Activated T-helper 2 cell treated with anti-CD3 and anti-CD28 coated beads, Interferon-gamma antibody, Interleukin-2, Interleukin-4, amounts not matched to agents 10 μg/mL and 5 μg/mL and 100 μg/mL, durations not matched to agents 14 hours and 24 hours and 36 hours (primary cell): ENCODE data around the gene S100A8. TPM values are rescaled to one million over a fixed set of nuclear protein-coding genes. Genes with fewer than 3 reads are reported as not detected.

Experiments
- DNase-seq: peaks from one replicate; pipeline ENCODE4 v3.0.0; 2021; ENCODE audit warnings: low spot score
- H3K27ac Mint-ChIP-seq: one replicate; pipeline ENCODE4 v1.8.0; 2021; ENCODE audit warnings: mixed read lengths
- H3K27me3 Mint-ChIP-seq: one replicate; pipeline ENCODE4 v1.8.0; 2021; ENCODE audit warnings: low read depth, mixed read lengths
- H3K36me3 Mint-ChIP-seq: one replicate; pipeline ENCODE4 v1.8.0; 2021; ENCODE audit warnings: low read depth, mixed read lengths
- H3K4me1 Mint-ChIP-seq: one replicate; pipeline ENCODE4 v1.8.0; 2021; ENCODE audit warnings: low read depth, mixed read lengths
- H3K4me3 Mint-ChIP-seq: one replicate; pipeline ENCODE4 v1.8.0; 2021; ENCODE audit warnings: low read depth, mild to moderate bottlenecking, moderate library complexity, mixed read lengths
- H3K9me3 Mint-ChIP-seq: one replicate; pipeline ENCODE4 v1.8.0; 2021; ENCODE audit warnings: mixed read lengths
- intact Hi-C: fragments of 100-400 bp; cut with micrococcal nuclease; formaldehyde crosslinking; loops from one replicate; pipeline ENCODE4 v1.15.1; 2023
- total RNA-seq: library from RNA; stranded (reverse); gene quantifications from 2 replicates; pipeline ENCODE4 v1.2.3, GENCODE V29; 2022

S100A8 gene
- total RNA-seq, 1 donor from 2014 or later = not detected

DNA sequence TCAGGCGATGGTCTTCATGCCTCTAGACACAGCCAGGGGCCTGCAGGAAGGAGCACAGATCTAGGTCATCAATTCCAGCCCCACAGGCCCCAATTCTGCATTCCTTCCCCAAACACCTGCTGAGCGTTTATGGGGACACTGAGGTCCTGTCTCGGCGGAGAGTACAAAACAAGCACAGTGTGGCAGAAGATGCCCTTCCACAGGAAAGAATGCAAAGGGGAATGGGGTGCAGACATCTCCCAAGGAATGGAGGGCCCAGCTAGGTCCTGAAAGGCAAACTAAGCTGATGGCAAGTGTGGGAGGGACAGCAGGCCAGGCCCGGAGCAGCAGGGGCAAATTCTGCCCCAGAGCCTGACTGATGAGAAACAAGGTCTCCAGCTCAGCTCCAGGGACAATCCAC lies 3.5 kb upstream of the S100A8 start:
- DNase-seq = no peak
- no peaks in the 10 kb centered on the region for H3K27me3 Mint-ChIP-seq
- no peak overlapping the region for H3K4me3 Mint-ChIP-seq
- no peaks in the 10 kb centered on the region for H3K36me3 Mint-ChIP-seq
- intact Hi-C loops = no loop called here
- no peak overlapping the region for H3K27ac Mint-ChIP-seq
- H3K4me1 Mint-ChIP-seq = no peaks in the 10 kb centered on the region
- no peaks in the 10 kb centered on the region for H3K9me3 Mint-ChIP-seq

DNA sequence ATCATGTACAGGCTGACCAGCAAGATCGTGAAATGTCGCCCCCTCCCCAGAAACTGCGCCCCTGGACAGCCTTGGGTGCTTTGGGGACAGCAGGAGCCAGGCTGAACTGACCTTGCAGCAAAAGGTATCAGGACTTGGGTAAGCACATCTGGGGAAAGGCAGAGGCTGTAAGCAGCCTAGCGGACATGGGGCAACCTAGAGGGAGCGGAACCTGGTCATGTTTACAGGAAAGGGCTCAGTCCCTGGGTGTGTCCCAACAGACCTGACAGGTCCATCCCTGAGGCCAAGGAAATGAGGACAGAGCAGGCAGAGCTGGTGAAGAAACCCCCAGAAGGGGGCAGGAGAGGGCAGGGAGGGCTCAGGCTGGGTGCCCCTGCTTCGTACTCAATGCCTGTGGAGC lies 3.1 kb upstream of the S100A8 start:
- DNase-seq = no peak
- Mint-ChIP-seq H3K36me3 (no peaks in the 10 kb centered on the region), H3K9me3 (no peaks in the 10 kb centered on the region), H3K4me1 (no peaks in the 10 kb centered on the region), H3K27ac (no peak overlapping the region), H3K4me3 (no peak overlapping the region), H3K27me3 (no peaks in the 10 kb centered on the region)
- intact Hi-C loops = no loop called here

DNA sequence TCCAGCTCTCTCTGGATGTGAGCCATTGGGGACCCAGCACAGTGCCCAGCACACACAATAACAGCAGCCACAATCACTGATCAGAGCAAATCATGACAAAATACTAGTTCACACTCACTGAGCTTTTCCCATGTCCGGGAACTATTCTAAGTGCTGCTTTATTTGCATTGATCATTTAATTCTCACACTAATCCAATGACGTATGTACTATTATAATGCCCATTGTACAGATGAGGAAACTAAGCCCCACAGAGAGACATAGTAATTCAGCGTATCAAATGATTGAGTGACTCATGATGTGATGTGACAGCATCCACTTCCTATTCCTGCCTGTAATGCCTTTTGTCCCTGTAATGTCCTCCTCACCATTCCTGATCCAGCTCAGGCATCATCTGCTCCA lies 1.9 kb upstream of the S100A8 start:
- no peaks in the 10 kb centered on the region for H3K9me3 Mint-ChIP-seq
- H3K36me3 Mint-ChIP-seq = no peaks in the 10 kb centered on the region
- no peaks in the 10 kb centered on the region for H3K4me1 Mint-ChIP-seq
- no peak for DNase-seq
- no peak overlapping the region for H3K27ac Mint-ChIP-seq
- intact Hi-C loops = no loop called here
- no peaks in the 10 kb centered on the region for H3K27me3 Mint-ChIP-seq
- no peak overlapping the region for H3K4me3 Mint-ChIP-seq

DNA sequence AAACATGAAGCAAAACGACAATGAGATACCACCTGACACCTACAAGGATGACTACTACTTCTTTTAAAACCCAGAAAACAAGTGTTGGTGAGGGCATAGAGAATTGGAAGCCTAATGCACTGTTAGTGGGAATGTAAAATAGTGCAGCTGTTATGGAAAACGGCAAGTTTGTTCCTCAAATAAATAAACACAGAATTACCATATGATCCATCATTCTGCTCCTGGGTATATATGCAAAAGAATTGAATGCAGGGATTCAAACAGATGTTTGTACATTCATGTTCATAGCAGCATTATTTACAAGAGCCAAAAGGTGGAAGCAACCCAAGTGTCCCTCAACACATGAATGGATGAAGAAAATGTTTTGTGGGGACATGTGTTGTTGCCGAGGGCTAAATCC lies 1.4 kb upstream of the S100A8 start:
- Mint-ChIP-seq H3K36me3 (no peaks in the 10 kb centered on the region), H3K4me3 (no peak overlapping the region), H3K4me1 (no peaks in the 10 kb centered on the region), H3K27ac (no peak overlapping the region), H3K27me3 (no peaks in the 10 kb centered on the region), H3K9me3 (no peaks in the 10 kb centered on the region)
- no peak for DNase-seq
- intact Hi-C loops = no loop called here

DNA sequence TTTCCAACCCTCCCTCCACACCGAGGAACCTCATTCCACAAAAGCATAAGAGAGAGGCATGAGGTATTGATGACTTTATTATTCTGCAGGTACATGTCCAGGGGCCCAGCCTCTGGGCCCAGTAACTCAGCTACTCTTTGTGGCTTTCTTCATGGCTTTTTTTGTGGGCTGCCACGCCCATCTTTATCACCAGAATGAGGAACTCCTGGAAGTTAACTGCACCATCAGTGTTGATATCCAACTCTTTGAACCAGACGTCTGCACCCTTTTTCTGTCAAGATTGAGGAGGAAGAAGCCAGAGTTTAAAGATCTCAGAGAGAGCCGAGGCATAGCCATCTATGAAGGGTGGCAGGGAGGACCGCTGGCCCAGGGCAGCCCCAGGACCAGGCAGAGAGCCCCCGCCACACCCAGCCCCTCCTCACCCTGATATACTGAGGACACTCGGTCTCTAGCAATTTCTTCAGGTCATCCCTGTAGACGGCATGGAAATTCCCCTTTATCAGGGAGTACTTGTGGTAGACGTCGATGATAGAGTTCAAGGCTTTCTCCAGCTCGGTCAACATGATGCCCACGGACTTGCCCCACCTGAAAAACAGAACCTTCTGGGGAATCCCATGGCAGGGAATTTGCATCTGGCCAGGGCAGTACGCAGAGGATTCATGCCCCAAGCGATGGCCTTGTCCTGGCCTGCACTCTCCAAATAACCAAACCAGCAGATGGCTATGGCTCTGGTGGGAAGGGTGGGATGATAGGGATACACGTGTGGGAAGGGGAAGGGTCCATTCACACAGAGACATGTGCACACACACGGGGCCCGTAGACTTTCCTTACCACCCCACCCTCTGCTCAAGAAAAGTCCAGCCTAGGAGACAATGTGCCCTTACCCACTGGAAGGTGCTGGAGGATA lies 647 bp downstream of the S100A8 start:
- DNase-seq = no peak
- intact Hi-C loops = no loop called here
- Mint-ChIP-seq H3K27ac (no peak overlapping the region), H3K4me3 (no peak overlapping the region), H3K27me3 (peaks cover 2% of the 10 kb centered on the region), H3K36me3 (no peaks in the 10 kb centered on the region), H3K4me1 (peaks cover 4% of the 10 kb centered on the region), H3K9me3 (no peaks in the 10 kb centered on the region)

DNA sequence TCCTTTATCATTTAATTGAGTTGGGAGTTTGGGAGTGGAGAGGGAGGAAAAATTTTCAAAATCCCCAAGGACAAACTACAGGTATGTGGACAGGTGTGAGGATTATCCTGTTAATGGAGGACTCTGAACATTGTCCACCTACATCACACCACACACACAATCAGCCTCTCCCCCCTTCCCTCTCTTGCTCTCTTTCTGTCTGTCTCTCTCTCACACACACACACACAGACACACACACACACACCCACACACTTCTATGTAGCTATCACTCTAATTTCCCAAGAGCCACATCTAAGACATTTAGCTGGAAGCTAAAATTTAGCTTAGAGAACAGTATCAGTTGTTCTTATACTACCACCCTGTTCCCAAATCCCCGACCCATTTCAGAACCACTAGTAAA lies 1.5 kb downstream of the S100A8 start:
- no peak for DNase-seq
- H3K9me3 Mint-ChIP-seq = no peaks in the 10 kb centered on the region

DNA sequence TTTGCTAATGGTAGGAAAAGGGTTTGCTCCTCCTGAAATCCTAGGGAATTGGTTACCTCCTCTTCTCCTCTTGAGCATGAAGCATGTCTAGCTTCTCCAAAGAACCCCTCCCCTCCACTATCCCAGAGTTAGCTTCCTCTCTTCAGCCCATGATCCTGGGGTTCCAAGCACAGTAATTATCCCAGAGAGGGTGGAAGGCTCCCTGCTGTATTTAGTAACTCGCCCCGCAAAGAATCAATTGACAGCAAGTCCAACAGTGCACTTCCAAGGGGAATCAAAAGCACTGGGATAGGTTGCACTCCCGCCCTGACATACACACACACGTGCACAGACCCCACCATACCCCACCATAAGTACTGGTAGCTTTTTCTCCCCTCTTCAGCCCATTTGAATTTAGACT lies 3.1 kb downstream of the S100A8 start:
- peaks cover 4% of the 10 kb centered on the region for H3K4me1 Mint-ChIP-seq
- peaks cover 7% of the 10 kb centered on the region for H3K27me3 Mint-ChIP-seq
- H3K27ac Mint-ChIP-seq = no peak overlapping the region
- no peak for DNase-seq
- no peaks in the 10 kb centered on the region for H3K36me3 Mint-ChIP-seq
- no peak overlapping the region for H3K4me3 Mint-ChIP-seq
- no peaks in the 10 kb centered on the region for H3K9me3 Mint-ChIP-seq
- intact Hi-C loops = no loop called here

More for the DNA sequence above, 1.5 kb downstream of the S100A8 start:
- Mint-ChIP-seq H3K27ac (no peak overlapping the region), H3K36me3 (no peaks in the 10 kb centered on the region), H3K27me3 (peaks cover 2% of the 10 kb centered on the region), H3K4me1 (peaks cover 4% of the 10 kb centered on the region), H3K4me3 (no peak overlapping the region)
- intact Hi-C loops = no loop called here

DNA sequence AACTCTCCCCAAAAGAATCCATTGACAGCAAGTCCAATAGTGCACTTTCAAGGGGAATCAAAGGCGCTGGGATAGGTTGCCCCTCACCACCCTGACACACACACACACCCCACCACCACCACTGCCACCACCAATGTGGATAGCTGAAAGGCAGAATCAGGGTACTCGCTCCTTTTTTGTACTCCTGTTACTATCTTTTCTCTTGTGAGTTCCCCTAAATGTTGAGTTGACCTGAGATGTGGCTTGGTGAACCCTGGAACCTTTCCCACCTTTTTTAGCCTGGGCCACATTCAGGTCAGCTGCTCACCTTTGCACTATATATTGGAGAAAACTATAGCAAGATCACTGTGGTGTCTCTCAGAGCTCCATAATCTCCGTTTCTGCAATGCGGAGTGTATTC lies 3.9 kb downstream of the S100A8 start:
- no peaks in the 10 kb centered on the region for H3K9me3 Mint-ChIP-seq
- peaks cover 9% of the 10 kb centered on the region for H3K27me3 Mint-ChIP-seq
- H3K36me3 Mint-ChIP-seq = no peaks in the 10 kb centered on the region
- peaks cover 4% of the 10 kb centered on the region for H3K4me1 Mint-ChIP-seq
- no peak overlapping the region for H3K27ac Mint-ChIP-seq
- intact Hi-C loops = no loop called here
- no peak overlapping the region for H3K4me3 Mint-ChIP-seq
- no peak for DNase-seq

DNA sequence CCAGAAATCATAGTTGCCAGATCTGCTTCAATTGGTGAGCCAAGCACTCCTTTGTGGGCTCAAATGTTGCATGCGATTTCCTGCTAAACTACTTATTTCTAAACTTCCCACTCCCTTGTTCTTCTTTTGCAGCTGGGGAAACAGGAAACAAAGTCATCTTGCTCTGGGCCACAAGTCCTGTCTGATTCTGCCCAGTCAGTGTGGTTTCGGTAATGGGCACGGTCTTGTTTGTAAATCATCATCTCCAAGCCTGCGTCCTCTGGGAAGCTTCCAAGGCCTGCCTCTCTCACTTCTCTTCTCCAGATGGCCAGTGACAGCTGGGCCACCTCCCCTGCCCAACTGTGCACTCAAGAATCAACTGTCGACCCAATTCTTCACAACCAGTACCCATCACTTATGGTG lies 4.4 kb downstream of the S100A8 start:
- intact Hi-C loops = no loop called here
- no peaks in the 10 kb centered on the region for H3K9me3 Mint-ChIP-seq
- H3K27me3 Mint-ChIP-seq = peaks cover 9% of the 10 kb centered on the region
- H3K4me1 Mint-ChIP-seq = peaks cover 4% of the 10 kb centered on the region
- H3K36me3 Mint-ChIP-seq = no peaks in the 10 kb centered on the region
- no peak overlapping the region for H3K27ac Mint-ChIP-seq
- no peak overlapping the region for H3K4me3 Mint-ChIP-seq
- no peak for DNase-seq

DNA sequence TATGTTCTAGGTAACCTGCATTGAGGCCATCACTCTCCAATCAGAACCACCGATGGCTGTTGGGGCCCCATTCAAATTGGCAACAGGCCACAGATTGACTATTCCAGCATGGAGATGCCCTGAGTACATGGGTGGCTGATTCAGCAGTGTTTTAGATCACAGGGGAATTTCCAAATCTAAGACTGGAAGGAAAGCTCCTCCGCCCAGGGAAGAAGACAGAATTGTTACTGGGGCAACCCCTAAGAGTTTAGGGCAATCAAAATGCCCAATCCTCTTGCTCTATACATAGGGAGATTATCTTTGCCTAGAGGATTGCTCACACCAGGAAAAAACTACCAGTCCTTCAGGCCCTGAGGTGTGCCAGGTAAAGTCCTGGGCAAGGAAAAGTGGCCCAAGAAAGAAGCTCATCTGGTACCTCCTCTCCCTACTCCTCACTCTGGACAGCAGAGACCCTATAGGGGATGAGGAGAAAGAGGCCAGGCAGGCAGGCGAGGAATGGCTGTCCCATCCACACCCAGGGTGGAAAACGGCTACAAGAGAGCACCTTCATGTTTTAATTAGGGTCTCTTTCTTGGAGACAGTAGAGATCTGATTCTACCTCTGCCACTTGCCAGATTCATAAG lies 5.8 kb downstream of the S100A8 start:
- intact Hi-C loops = no loop called here
- Mint-ChIP-seq H3K4me3 (no peak overlapping the region), H3K4me1 (peaks cover 4% of the 10 kb centered on the region), H3K36me3 (no peaks in the 10 kb centered on the region), H3K27ac (no peak overlapping the region), H3K9me3 (no peaks in the 10 kb centered on the region), H3K27me3 (peaks cover 11% of the 10 kb centered on the region)
- DNase-seq = no peak

DNA sequence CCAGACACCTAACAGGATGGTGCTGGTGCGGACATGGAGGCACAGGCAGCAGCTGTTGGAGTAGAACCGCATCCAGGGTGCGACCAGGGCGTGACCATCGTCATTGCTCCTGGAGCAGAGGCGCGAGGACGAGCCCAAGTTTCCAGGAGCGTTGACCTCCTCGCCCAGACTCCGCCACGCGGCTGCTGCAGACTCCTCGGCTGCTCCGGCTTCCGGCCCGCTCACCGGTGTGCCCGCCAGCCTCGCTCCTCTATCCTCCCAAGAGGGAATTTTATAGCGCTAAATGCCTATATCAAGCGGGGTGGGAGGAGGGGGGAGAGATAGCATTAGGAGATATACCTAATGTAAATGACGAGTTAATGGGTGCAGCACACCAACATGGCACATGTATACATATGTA lies 10.2 kb downstream of the S100A8 start:
- H3K27ac Mint-ChIP-seq = no peak overlapping the region
- no peak for DNase-seq
- no peaks in the 10 kb centered on the region for H3K4me1 Mint-ChIP-seq
- no peaks in the 10 kb centered on the region for H3K9me3 Mint-ChIP-seq
- H3K36me3 Mint-ChIP-seq = no peaks in the 10 kb centered on the region
- H3K4me3 Mint-ChIP-seq = no peak overlapping the region
- intact Hi-C loops = no loop called here
- peaks cover 20% of the 10 kb centered on the region for H3K27me3 Mint-ChIP-seq

DNA sequence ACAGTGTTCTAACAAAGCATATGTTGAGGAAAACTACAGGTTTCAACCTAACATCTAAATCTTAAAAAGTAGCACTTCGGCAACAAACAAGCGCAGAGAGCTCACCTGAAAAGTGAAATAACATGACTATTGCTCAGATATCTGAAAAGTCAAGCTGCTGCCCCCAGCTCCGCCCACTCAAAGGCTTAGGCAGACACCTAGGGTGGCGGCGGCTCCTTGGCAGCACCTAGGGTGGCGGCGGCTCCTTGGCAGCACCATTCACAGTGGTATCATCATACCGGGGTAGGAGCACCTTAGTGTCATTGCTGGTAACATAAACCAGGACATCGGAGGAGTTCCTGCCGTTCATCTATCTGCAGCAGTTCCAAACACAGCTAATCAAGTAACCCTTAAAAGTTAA lies 11.3 kb downstream of the S100A8 start:
- DNase-seq = no peak
- Mint-ChIP-seq H3K4me3 (no peak overlapping the region), H3K36me3 (no peaks in the 10 kb centered on the region), H3K9me3 (no peaks in the 10 kb centered on the region), H3K27me3 (peaks cover 20% of the 10 kb centered on the region), H3K4me1 (no peaks in the 10 kb centered on the region), H3K27ac (no peak overlapping the region)
- intact Hi-C loops = no loop called here

DNA sequence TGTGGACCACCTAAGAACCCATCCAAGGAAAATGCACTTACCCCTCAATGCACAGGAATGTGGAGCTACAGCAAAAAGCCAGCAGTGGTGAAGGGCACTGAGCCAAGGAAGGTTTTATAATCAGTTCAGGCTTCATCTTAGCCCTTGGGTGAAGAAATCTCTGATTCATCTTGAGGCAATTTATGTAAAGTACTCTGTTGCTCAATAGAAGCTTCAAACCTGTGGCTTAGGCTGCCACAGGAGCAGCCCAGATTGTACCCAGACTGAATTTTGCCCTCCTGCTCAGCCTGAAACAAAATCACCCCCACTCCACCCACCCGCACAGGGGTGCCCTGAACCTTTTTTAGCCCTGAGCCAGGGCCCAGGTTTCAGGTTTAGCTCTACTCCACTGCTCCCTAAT lies 15.4 kb downstream of the S100A8 start, which contains the start of gene S100A12:
TSS of gene S100A12 (minus strand) at position 111 of the 400 bp plus-strand sequence. CDS start 1,029 bp downstream, outside the sequence.
- Mint-ChIP-seq H3K4me3 (no peak within 1 kb of the TSS), H3K27me3 (peaks cover 14% of the 10 kb centered on the region), H3K9me3 (no peaks in the 10 kb centered on the region), H3K36me3 (no peaks in the 10 kb centered on the region), H3K27ac (no peak within 1 kb of the TSS), H3K4me1 (no peaks in the 10 kb centered on the region)
- DNase-seq = no peak
- intact Hi-C loops = no loop called here
